IMR-90 (cell line): Measurements from ENCODE around the gene ADM. TPM values are rescaled to one million over a fixed set of nuclear protein-coding genes. Genes with fewer than 3 reads are reported as not detected.

Source experiments
- ELK1 ChIP-seq: fragments of 150-350 bp; IDR thresholded peaks from 2 replicates; pipeline ENCODE4 v1.6.1; 2016; ENCODE audit warnings: low read depth, mild to moderate bottlenecking, low read length, moderate library complexity, borderline replicate concordance
- SMC3 ChIP-seq: fragments of 150-350 bp; IDR thresholded peaks from 2 replicates; pipeline ENCODE4 v1.6.1; 2016; ENCODE audit warnings: low read depth, mild to moderate bottlenecking, antibody characterized with exemption, low read length, moderate library complexity
- polyA plus RNA-seq, 3 experiments: library from polyadenylated mRNA; depleted of rRNA; stranded (reverse); fragments of >200 nt; gene quantifications; 2 replicates each; pipeline ENCODE4 v1.2.3, GENCODE V29; 2012; ENCODE audit warnings: low replicate concordance in 1 of 3
- total RNA-seq: library from RNA; depleted of rRNA; stranded (reverse); fragments of >200 nt; gene quantifications from 2 replicates; pipeline ENCODE4 v1.2.3, GENCODE V29; 2012

Gene ADM
- total and polyA plus RNA-seq, 2 of the 4 experiments (the other 2 are of a cell fraction): 357 to 559 TPM

GRCh38 chr11:10351765-10352641, 47.1 kb downstream of the ADM start (continued):
- TF ChIP-seq ELK1 (no peak), SMC3 (0 out of 2 replicates have a peak, but pooled peaks have one; percentile 12)
